HEK293 (cell line): ENCODE results near the gene TSNAX.
A peak's percentile ranks its signal among the peaks of the same experiment; 100 is the strongest.

Source experiments
- CTCF ChIA-PET: fragments of 350-600 bp; formaldehyde crosslinking; extraction: SDS; loops from one replicate; lab custom pipeline; 2021; ENCODE audit warnings: antibody characterized with exemption; lab: Yijun Ruan, JAX
- POLR2A ChIA-PET: fragments of 300-600 bp; formaldehyde crosslinking; extraction: SDS; loops from one replicate; lab custom pipeline; 2020; ENCODE audit warnings: antibody characterized with exemption, inconsistent platforms; lab: Yijun Ruan, JAX
- H3K27ac ChIP-seq: fragments of 200-500 bp; sonication (Bioruptor generic); 2 replicates; pipeline ENCODE4 v1.5.1; 2014; ENCODE audit warnings: low read depth, low read length, control low read depth, inconsistent platforms; ENCODE audit errors: extremely low read depth
- H3K36me3 ChIP-seq, 2 experiments: fragments of 200-500 bp in 1 of 2; sonication (Bioruptor generic) in 1 of 2; 1 replicate in 1 of 2; 2 replicates in 1 of 2; pipeline ENCODE4 v1.5.1; 2014 to 2017; ENCODE audit warnings: inconsistent platforms in 2 of 2, low read length in 2 of 2; ENCODE audit not compliant: control insufficient read depth in 2 of 2, insufficient read depth in 1 of 2
- H3K4me1 ChIP-seq: fragments of 200-500 bp; sonication (Bioruptor generic); 2 replicates; pipeline ENCODE4 v1.5.1; 2014; ENCODE audit warnings: mild to moderate bottlenecking, low read length, inconsistent platforms; ENCODE audit not compliant: control insufficient read depth, insufficient read depth
- H3K4me3 ChIP-seq: 2 replicates; pipeline ENCODE4 v1.5.1; 2011; ENCODE audit warnings: low read depth, mild to moderate bottlenecking, control low read depth, low read length, moderate library complexity
- H3K9me3 ChIP-seq: fragments of 200-500 bp; sonication (Bioruptor generic); 2 replicates; pipeline ENCODE4 v1.5.1; 2014; ENCODE audit warnings: low read depth, low read length, inconsistent platforms; ENCODE audit not compliant: control insufficient read depth, insufficient read depth
- CTCF ChIP-seq: fragments of 450-650 bp; formaldehyde crosslinking; IDR thresholded peaks from 2 replicates; pipeline ENCODE4 v1.5.1; 2016; ENCODE audit warnings: missing biosample characterization, missing genetic modification characterization
- EGR2 ChIP-seq: fragments of 450-650 bp; formaldehyde crosslinking; IDR thresholded peaks from 2 replicates; pipeline ENCODE4 v1.5.1; 2016; ENCODE audit warnings: low read depth, missing biosample characterization, missing genetic modification characterization
- MEIS1 ChIP-seq: sonication (generic); formaldehyde crosslinking; IDR thresholded peaks from 2 replicates; pipeline ENCODE4 v1.8.1; 2022; ENCODE audit warnings: missing genetic modification reagents, mild to moderate bottlenecking, borderline replicate concordance
- OSR2 ChIP-seq: fragments of 450-650 bp; formaldehyde crosslinking; IDR thresholded peaks from 2 replicates; pipeline ENCODE4 v1.5.1; 2016; ENCODE audit warnings: missing biosample characterization, missing genetic modification characterization
- SP7 ChIP-seq: fragments of 450-650 bp; formaldehyde crosslinking; IDR thresholded peaks from 2 replicates; pipeline ENCODE4 v1.5.1; 2016; ENCODE audit warnings: missing biosample characterization, missing genetic modification characterization
- TCF7L2 ChIP-seq: IDR thresholded peaks from 2 replicates; pipeline ENCODE4 v1.6.1; 2011; ENCODE audit warnings: low read depth, mild to moderate bottlenecking, inconsistent platforms, low read length, moderate library complexity, borderline replicate concordance
- ZBTB17 ChIP-seq: fragments of 450-650 bp; formaldehyde crosslinking; IDR thresholded peaks from 2 replicates; pipeline ENCODE4 v1.5.1; 2016; ENCODE audit warnings: missing biosample characterization, missing genetic modification characterization
- ZBTB26 ChIP-seq: fragments of 450-650 bp; formaldehyde crosslinking; optimal IDR thresholded peaks from 2 replicates; pipeline ENCODE3; 2016; ENCODE audit warnings: missing biosample characterization, mild to moderate bottlenecking, missing genetic modification characterization
- ZBTB44 ChIP-seq: fragments of 450-650 bp; IDR thresholded peaks from 2 replicates; pipeline ENCODE4 v1.5.1; 2018; ENCODE audit warnings: missing biosample characterization, mild to moderate bottlenecking, missing genetic modification characterization
- ZEB2 ChIP-seq: fragments of 450-650 bp; formaldehyde crosslinking; IDR thresholded peaks from 2 replicates; pipeline ENCODE4 v1.5.1; 2016; ENCODE audit warnings: missing biosample characterization, missing genetic modification characterization
- ZNF132 ChIP-seq: fragments of 450-650 bp; formaldehyde crosslinking; IDR thresholded peaks from 2 replicates; pipeline ENCODE4 v1.5.1; 2017; ENCODE audit warnings: missing biosample characterization, missing genetic modification characterization, borderline replicate concordance
- ZNF223 ChIP-seq: fragments of 450-650 bp; formaldehyde crosslinking; IDR thresholded peaks from 2 replicates; pipeline ENCODE4 v1.5.1; 2016; ENCODE audit warnings: missing biosample characterization, missing genetic modification characterization
- ZNF266 ChIP-seq: fragments of 450-650 bp; formaldehyde crosslinking; IDR thresholded peaks from 2 replicates; pipeline ENCODE4 v1.5.1; 2016; ENCODE audit warnings: missing biosample characterization, missing genetic modification characterization, low read depth
- ZNF335 ChIP-seq: fragments of 450-650 bp; formaldehyde crosslinking; conservative IDR thresholded peaks from 2 replicates; pipeline ENCODE4 v1.5.1; 2016; ENCODE audit warnings: missing biosample characterization, missing genetic modification characterization
- ZNF366 ChIP-seq: fragments of 450-650 bp; formaldehyde crosslinking; conservative IDR thresholded peaks from 2 replicates; pipeline ENCODE4 v1.5.1; 2016; ENCODE audit warnings: missing biosample characterization, missing genetic modification characterization
- ZNF488 ChIP-seq: fragments of 450-650 bp; formaldehyde crosslinking; IDR thresholded peaks from 2 replicates; pipeline ENCODE4 v1.5.1; 2016; ENCODE audit warnings: missing biosample characterization, missing genetic modification characterization
- ZNF501 ChIP-seq: fragments of 450-650 bp; formaldehyde crosslinking; IDR thresholded peaks from 2 replicates; pipeline ENCODE4 v1.5.1; 2016; ENCODE audit warnings: missing biosample characterization, missing genetic modification characterization
- ZNF513 ChIP-seq: fragments of 450-650 bp; IDR thresholded peaks from 2 replicates; pipeline ENCODE4 v1.5.1; 2018; ENCODE audit warnings: missing biosample characterization, missing genetic modification characterization
- ZNF530 ChIP-seq: fragments of 450-650 bp; formaldehyde crosslinking; IDR thresholded peaks from 2 replicates; pipeline ENCODE4 v1.5.1; 2016; ENCODE audit warnings: low read depth, missing biosample characterization, missing genetic modification characterization
- ZNF549 ChIP-seq: fragments of 450-650 bp; IDR thresholded peaks from 2 replicates; pipeline ENCODE4 v1.5.1; 2018; ENCODE audit warnings: missing biosample characterization, missing genetic modification characterization, mild to moderate bottlenecking, inconsistent platforms, moderate library complexity
- ZNF555 ChIP-seq: fragments of 450-650 bp; formaldehyde crosslinking; conservative IDR thresholded peaks from 2 replicates; pipeline ENCODE4 v1.5.1; 2017; ENCODE audit warnings: missing biosample characterization, mild to moderate bottlenecking, missing genetic modification characterization, inconsistent platforms
- ZNF571 ChIP-seq: fragments of 450-650 bp; formaldehyde crosslinking; IDR thresholded peaks from 2 replicates; pipeline ENCODE4 v1.5.0; 2017; ENCODE audit warnings: missing biosample characterization, missing genetic modification characterization
- ZNF585B ChIP-seq: fragments of 450-650 bp; formaldehyde crosslinking; IDR thresholded peaks from 2 replicates; pipeline ENCODE4 v1.5.1; 2016; ENCODE audit warnings: missing biosample characterization, missing genetic modification characterization
- ZNF654 ChIP-seq: fragments of 450-650 bp; formaldehyde crosslinking; IDR thresholded peaks from 2 replicates; pipeline ENCODE4 v1.5.1; 2016; ENCODE audit warnings: low read depth, missing biosample characterization, missing genetic modification characterization
- ZNF658 ChIP-seq: fragments of 450-650 bp; formaldehyde crosslinking; IDR thresholded peaks from 2 replicates; pipeline ENCODE4; 2016; ENCODE audit warnings: missing biosample characterization, missing genetic modification characterization
- ZNF670 ChIP-seq: fragments of 450-650 bp; formaldehyde crosslinking; IDR thresholded peaks from 2 replicates; pipeline ENCODE4 v1.5.1; 2016; ENCODE audit warnings: missing biosample characterization, missing genetic modification characterization, low read depth

Gene TSNAX

GRCh38 chr1:231590453-231591198, 62.2 kb downstream of the TSNAX start:
- CTCF ChIA-PET: interaction anchor here (0.5 to 5.8 kb wide), 28 partner anchors 9 to 1794 kb away, joined by 3 to 87 read pairs (median 4); partner anchors contain the start of genes EXOC8 and SPRTN
- TF ChIP-seq ZNF366 (tag by site-specific recombination): peak; percentile 72; the same call in 1 of the 2 replicates
- TF ChIP-seq ZNF530 (tag by site-specific recombination): no peak
- TF ChIP-seq EGR2 (tag by site-specific recombination): no peak
- no peak for TF ChIP-seq ZNF132 (tag by site-specific recombination)
- peak; percentile 35; the same call in 1 of the 2 replicates for TF ChIP-seq SP7 (tag by site-specific recombination)
- peak; percentile 13; the same call in 1 of the 2 replicates for TF ChIP-seq ZNF513 (tag by site-specific recombination)
- peak; percentile 27; the same call in 1 of the 2 replicates for TF ChIP-seq ZBTB44
- no peak for TF ChIP-seq ZNF266 (tag by site-specific recombination)
- TF ChIP-seq ZEB2 (tag by site-specific recombination): peak; percentile 40; the same call in 1 of the 2 replicates
- TF ChIP-seq ZNF571 (tag by site-specific recombination): no peak
- TF ChIP-seq CTCF (tag by site-specific recombination): peak; percentile 90
- TF ChIP-seq ZBTB17 (tag by site-specific recombination): peak; percentile 80
- TF ChIP-seq ZNF654: peak; percentile 82
- H3K4me3 ChIP-seq: no peak overlapping the region
- no peak overlapping the region for H3K27ac ChIP-seq
- no peaks in the 10 kb centered on the region for H3K36me3 ChIP-seq
- POLR2A ChIA-PET: no interaction called here
- H3K9me3 ChIP-seq: no peaks in the 10 kb centered on the region
- H3K4me1 ChIP-seq: no peaks in the 10 kb centered on the region

GRCh38 chr1:231591466-231591865, 63.0 kb downstream of the TSNAX start:
- H3K36me3 ChIP-seq: no peaks in the 10 kb centered on the region
- peaks cover 5% of the 10 kb centered on the region; the same call in 1 of the 2 replicates for H3K4me1 ChIP-seq
- CTCF ChIA-PET: interaction anchor here (0.5 to 5.8 kb wide), 12 partner anchors 10 to 275 kb away, joined by 3 to 87 read pairs (median 3); partner anchors contain the start of genes EXOC8 and SPRTN
- H3K4me3 ChIP-seq: no peak overlapping the region
- no peak overlapping the region for H3K27ac ChIP-seq
- POLR2A ChIA-PET: no interaction called here
- H3K9me3 ChIP-seq: no peaks in the 10 kb centered on the region
- no peak for TF ChIP-seq ZNF658 (tag by site-specific recombination)
- no peak for TF ChIP-seq ZNF513 (tag by site-specific recombination)
- no peak for TF ChIP-seq OSR2
- no peak for TF ChIP-seq MEIS1 (CRISPR knock-in tag)
- no peak for TF ChIP-seq ZNF549 (tag by site-specific recombination)
- no peak for TF ChIP-seq ZNF670 (tag by site-specific recombination)
- no peak for TF ChIP-seq ZNF555 (tag by site-specific recombination)
- TF ChIP-seq ZBTB26 (tag by site-specific recombination): no peak
- TF ChIP-seq ZNF223: no peak
- TF ChIP-seq ZNF335 (tag by site-specific recombination): no peak
- TF ChIP-seq ZNF501 (tag by site-specific recombination): no peak
- no peak for TF ChIP-seq ZNF585B (tag by site-specific recombination)
- no peak for TF ChIP-seq TCF7L2
- TF ChIP-seq ZNF488 (tag by site-specific recombination): no peak
